Panc1 (cell line): Measurements from ENCODE around the gene WDR70.

Experiments used
- CTCF ChIP-seq: fragments of 450-650 bp; IDR thresholded peaks from 2 replicates; pipeline ENCODE4 v1.5.1; 2017; ENCODE audit warnings: mild to moderate bottlenecking
- POLR2AphosphoS5 ChIP-seq: IDR thresholded peaks from 2 replicates; pipeline ENCODE4 v1.6.1; 2012; ENCODE audit warnings: mild to moderate bottlenecking, low read depth, low read length, moderate library complexity
- REST ChIP-seq, 2 experiments: IDR thresholded peaks; 2 replicates each; pipeline ENCODE4 v1.6.1; 2011 to 2012; ENCODE audit warnings: low read depth in 2 of 2, control low read depth in 1 of 2, low read length in 1 of 2, mild to moderate bottlenecking in 1 of 2, moderate library complexity in 1 of 2; ENCODE audit not compliant: insufficient read depth in 1 of 2
- SIN3A ChIP-seq: IDR thresholded peaks from 2 replicates; pipeline ENCODE4 v1.6.1; 2012; ENCODE audit warnings: low read depth, mild to moderate bottlenecking, low read length, moderate library complexity, borderline replicate concordance; ENCODE audit not compliant: insufficient read depth

- no peak for TF ChIP-seq SIN3A
- no peak for TF ChIP-seq REST (IDR thresholded peaks at IDR 0.05; ENCODE audit: insufficient read depth in 1 of 2, low read depth in 2 of 2, low read length in 1 of 2)
- no peak for TF ChIP-seq POLR2AphosphoS5
- no peak for TF ChIP-seq CTCF
These were observed 219.6 kb downstream of the WDR70 start for GRCh38 chr5:37598733-37599132.
